Neural cell (in vitro differentiated cells): Measurements from ENCODE around the gene CASP2. TPM values are rescaled to one million over a fixed set of nuclear protein-coding genes. Genes with fewer than 3 reads are reported as not detected.

Source experiments
- H2AFZ ChIP-seq: fragments of 200-600, 300-800 bp; sonication (generic), shearing (Covaris generic); 2 replicates; pipeline ENCODE4 v1.6.0; 2014; ENCODE audit warnings: low read depth, mild to moderate bottlenecking, antibody characterized with exemption, low read length, moderate library complexity
- H3F3A ChIP-seq: fragments of 200-600 bp; shearing (Covaris generic); 2 replicates; pipeline ENCODE4 v1.6.1; 2016; ENCODE audit warnings: mild to moderate bottlenecking, moderate library complexity, mixed read lengths, antibody characterized with exemption, low read length; ENCODE audit not compliant: insufficient read depth, poor library complexity, severe bottlenecking
- H3K27ac ChIP-seq: fragments of 200-600, 300-800 bp; sonication (generic), shearing (Covaris generic); 2 replicates; pipeline ENCODE4 v1.5.1; 2014; ENCODE audit warnings: mild to moderate bottlenecking, low read length, moderate library complexity
- H3K27me3 ChIP-seq: fragments of 300-800, 200-600 bp; sonication (generic), shearing (Covaris generic); 2 replicates; pipeline ENCODE4 v1.6.0; 2014; ENCODE audit warnings: mild to moderate bottlenecking, low read depth, low read length, moderate library complexity; ENCODE audit not compliant: insufficient read depth
- H3K36me3 ChIP-seq: fragments of 300-800, 200-600 bp; sonication (generic), shearing (Covaris generic); 2 replicates; pipeline ENCODE4 v1.5.1; 2014; ENCODE audit warnings: mild to moderate bottlenecking, antibody characterized with exemption, low read length, moderate library complexity; ENCODE audit not compliant: insufficient read depth
- H3K4me2 ChIP-seq: fragments of 300-800, 200-600 bp; sonication (generic), shearing (Covaris generic); 2 replicates; pipeline ENCODE4 v1.6.0; 2014; ENCODE audit warnings: mild to moderate bottlenecking, low read length
- H3K4me3 ChIP-seq: fragments of 300-800, 200-600 bp; sonication (generic), shearing (Covaris generic); 2 replicates; pipeline ENCODE4 v1.5.1; 2014; ENCODE audit warnings: mild to moderate bottlenecking, low read length, moderate library complexity
- H3K79me2 ChIP-seq: fragments of 200-600 bp; shearing (Covaris generic); replicated peaks from 2 replicates; pipeline ENCODE4 v1.6.0; 2014; ENCODE audit warnings: mild to moderate bottlenecking, low read length, moderate library complexity; ENCODE audit not compliant: insufficient read depth
- H3K9ac ChIP-seq: fragments of 300-800, 200-600 bp; sonication (generic), shearing (Covaris generic); 2 replicates; pipeline ENCODE4 v1.6.1; 2016; ENCODE audit warnings: mild to moderate bottlenecking, low read length, mixed read lengths
- H3K9me2 ChIP-seq: fragments of 200-600 bp; shearing (Covaris generic); 2 replicates; pipeline ENCODE4 v1.6.1; 2016; ENCODE audit warnings: mild to moderate bottlenecking, low read length, mixed read lengths; ENCODE audit not compliant: insufficient read depth
- H3K9me3 ChIP-seq: fragments of 200-600, 300-800 bp; sonication (generic), shearing (Covaris generic); 2 replicates; pipeline ENCODE4 v1.6.1; 2016; ENCODE audit warnings: mild to moderate bottlenecking, mixed run types, low read length, moderate library complexity, mixed read lengths
- H4K20me1 ChIP-seq: fragments of 200-600 bp; shearing (Covaris generic); 2 replicates; pipeline ENCODE4 v1.6.1; 2016; ENCODE audit warnings: mild to moderate bottlenecking, mixed run types; ENCODE audit not compliant: insufficient read depth
- EP300 ChIP-seq: fragments of 450-650 bp; conservative IDR thresholded peaks from 2 replicates; pipeline ENCODE4 v1.6.1; 2014; ENCODE audit warnings: antibody characterized with exemption, mild to moderate bottlenecking, moderate library complexity; ENCODE audit not compliant: poor library complexity, severe bottlenecking
- EZH2 ChIP-seq: fragments of 200-600, 300-800 bp; shearing (Covaris generic), sonication (generic); IDR thresholded peaks from 2 replicates; pipeline ENCODE4 v1.6.1; 2014; ENCODE audit warnings: antibody characterized with exemption, low read length, borderline replicate concordance, mild to moderate bottlenecking; ENCODE audit not compliant: insufficient read depth, poor library complexity, severe bottlenecking
- MXI1 ChIP-seq: fragments of 450-650 bp; conservative IDR thresholded peaks from 2 replicates; pipeline ENCODE4 v1.6.1; 2014; ENCODE audit warnings: antibody characterized with exemption, mild to moderate bottlenecking; ENCODE audit not compliant: poor library complexity, severe bottlenecking
- POLR2AphosphoS5 ChIP-seq: IDR thresholded peaks from 2 replicates; pipeline ENCODE4 v1.6.1; 2012
- RAD21 ChIP-seq: fragments of 450-650 bp; conservative IDR thresholded peaks from 2 replicates; pipeline ENCODE4 v1.6.1; 2014; ENCODE audit warnings: antibody characterized with exemption, mild to moderate bottlenecking, moderate library complexity
- SMC3 ChIP-seq: fragments of 450-650 bp; conservative IDR thresholded peaks from 2 replicates; pipeline ENCODE4 v1.6.1; 2014; ENCODE audit warnings: antibody characterized with exemption, mild to moderate bottlenecking, moderate library complexity; ENCODE audit not compliant: poor library complexity
- TAF1 ChIP-seq: IDR thresholded peaks from 2 replicates; pipeline ENCODE4 v1.6.1; 2012; ENCODE audit warnings: low read depth
- polyA plus RNA-seq: library from polyadenylated mRNA; depleted of rRNA; stranded (reverse); fragments of >200 nt; gene quantifications from 2 replicates; pipeline ENCODE4 v1.2.3, GENCODE V29; 2014
- TF ChIP-seq, protein P1 (sequence below): IDR thresholded peaks from 2 replicates; pipeline ENCODE4 v1.6.1; 2012; ENCODE audit warnings: borderline replicate concordance
- TF ChIP-seq, protein P2 (sequence below): fragments of 450-650 bp; IDR thresholded peaks from 2 replicates; pipeline ENCODE4 v1.5.1; 2014; ENCODE audit warnings: antibody characterized with exemption, mild to moderate bottlenecking, moderate library complexity; ENCODE audit not compliant: poor library complexity, severe bottlenecking

Gene CASP2
- polyA plus RNA-seq, 1 donor from 2014 or later: 9.0 TPM

DNA sequence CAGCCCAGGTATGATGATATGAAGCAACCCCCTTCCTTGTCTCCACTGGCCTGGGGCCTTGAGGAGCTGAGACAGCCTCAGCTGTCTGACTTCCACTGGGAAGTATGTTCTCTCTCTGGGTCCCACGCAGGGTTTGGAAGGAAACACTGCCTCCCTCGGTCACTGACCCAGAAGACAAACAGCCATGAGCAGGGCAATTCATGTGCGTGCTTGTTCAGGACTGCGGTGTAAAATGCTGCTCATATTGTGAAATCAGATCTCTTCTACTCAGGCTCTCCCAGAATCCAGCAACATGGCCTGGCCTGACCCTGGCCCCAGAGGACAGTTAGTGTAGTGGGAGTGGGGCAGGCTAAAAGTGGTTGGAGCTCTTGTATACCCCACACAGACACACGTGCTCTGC, 30.5 kb downstream of the CASP2 start:
- Histone ChIP-seq H3K4me2 (no peak overlapping the region), H3K27me3 (no peaks in the 10 kb centered on the region), H4K20me1 (no peaks in the 10 kb centered on the region), H3K9me3 (no peaks in the 10 kb centered on the region), H2AFZ (no peak overlapping the region), H3K9ac (no peak overlapping the region), H3K4me3 (no peak overlapping the region), H3K27ac (no peak overlapping the region), H3K36me3 (no peaks in the 10 kb centered on the region), H3K9me2 (no peaks in the 10 kb centered on the region), H3K79me2 (no peaks in the 10 kb centered on the region), H3F3A (no peaks in the 10 kb centered on the region)
- TF ChIP-seq, protein P1, sequence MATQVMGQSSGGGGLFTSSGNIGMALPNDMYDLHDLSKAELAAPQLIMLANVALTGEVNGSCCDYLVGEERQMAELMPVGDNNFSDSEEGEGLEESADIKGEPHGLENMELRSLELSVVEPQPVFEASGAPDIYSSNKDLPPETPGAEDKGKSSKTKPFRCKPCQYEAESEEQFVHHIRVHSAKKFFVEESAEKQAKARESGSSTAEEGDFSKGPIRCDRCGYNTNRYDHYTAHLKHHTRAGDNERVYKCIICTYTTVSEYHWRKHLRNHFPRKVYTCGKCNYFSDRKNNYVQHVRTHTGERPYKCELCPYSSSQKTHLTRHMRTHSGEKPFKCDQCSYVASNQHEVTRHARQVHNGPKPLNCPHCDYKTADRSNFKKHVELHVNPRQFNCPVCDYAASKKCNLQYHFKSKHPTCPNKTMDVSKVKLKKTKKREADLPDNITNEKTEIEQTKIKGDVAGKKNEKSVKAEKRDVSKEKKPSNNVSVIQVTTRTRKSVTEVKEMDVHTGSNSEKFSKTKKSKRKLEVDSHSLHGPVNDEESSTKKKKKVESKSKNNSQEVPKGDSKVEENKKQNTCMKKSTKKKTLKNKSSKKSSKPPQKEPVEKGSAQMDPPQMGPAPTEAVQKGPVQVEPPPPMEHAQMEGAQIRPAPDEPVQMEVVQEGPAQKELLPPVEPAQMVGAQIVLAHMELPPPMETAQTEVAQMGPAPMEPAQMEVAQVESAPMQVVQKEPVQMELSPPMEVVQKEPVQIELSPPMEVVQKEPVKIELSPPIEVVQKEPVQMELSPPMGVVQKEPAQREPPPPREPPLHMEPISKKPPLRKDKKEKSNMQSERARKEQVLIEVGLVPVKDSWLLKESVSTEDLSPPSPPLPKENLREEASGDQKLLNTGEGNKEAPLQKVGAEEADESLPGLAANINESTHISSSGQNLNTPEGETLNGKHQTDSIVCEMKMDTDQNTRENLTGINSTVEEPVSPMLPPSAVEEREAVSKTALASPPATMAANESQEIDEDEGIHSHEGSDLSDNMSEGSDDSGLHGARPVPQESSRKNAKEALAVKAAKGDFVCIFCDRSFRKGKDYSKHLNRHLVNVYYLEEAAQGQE: no peak
- no peak for TF ChIP-seq EP300
- no peak for TF ChIP-seq MXI1
- TF ChIP-seq, protein P2, sequence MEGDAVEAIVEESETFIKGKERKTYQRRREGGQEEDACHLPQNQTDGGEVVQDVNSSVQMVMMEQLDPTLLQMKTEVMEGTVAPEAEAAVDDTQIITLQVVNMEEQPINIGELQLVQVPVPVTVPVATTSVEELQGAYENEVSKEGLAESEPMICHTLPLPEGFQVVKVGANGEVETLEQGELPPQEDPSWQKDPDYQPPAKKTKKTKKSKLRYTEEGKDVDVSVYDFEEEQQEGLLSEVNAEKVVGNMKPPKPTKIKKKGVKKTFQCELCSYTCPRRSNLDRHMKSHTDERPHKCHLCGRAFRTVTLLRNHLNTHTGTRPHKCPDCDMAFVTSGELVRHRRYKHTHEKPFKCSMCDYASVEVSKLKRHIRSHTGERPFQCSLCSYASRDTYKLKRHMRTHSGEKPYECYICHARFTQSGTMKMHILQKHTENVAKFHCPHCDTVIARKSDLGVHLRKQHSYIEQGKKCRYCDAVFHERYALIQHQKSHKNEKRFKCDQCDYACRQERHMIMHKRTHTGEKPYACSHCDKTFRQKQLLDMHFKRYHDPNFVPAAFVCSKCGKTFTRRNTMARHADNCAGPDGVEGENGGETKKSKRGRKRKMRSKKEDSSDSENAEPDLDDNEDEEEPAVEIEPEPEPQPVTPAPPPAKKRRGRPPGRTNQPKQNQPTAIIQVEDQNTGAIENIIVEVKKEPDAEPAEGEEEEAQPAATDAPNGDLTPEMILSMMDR: no peak
- no peak for TF ChIP-seq RAD21
- no peak for TF ChIP-seq EZH2
- TF ChIP-seq SMC3: no peak
- TF ChIP-seq TAF1: no peak

DNA sequence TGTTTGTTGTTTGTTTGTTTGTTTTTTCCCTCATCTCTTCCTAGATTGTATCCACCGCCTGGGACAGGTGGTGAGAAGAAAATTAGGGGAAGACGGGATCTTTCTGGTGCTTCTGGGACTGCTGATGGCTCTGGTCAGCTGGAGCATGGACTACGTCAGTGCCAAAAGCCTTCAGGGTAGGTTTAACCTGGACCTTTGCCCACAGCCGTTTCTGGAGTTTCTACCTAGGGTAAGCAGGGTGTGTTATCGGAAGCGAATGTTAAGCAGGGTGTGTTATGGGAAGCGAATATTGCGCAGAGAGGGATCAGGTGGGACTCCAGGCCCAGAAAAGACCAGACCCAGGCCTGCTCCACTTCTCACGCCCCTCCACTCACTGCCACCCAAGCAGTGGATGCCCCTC, 32.5 kb downstream of the CASP2 start:
- no peak overlapping the region for H3K27ac ChIP-seq

More for the DNA sequence above, 32.5 kb downstream of the CASP2 start:
- Histone ChIP-seq H2AFZ (no peak overlapping the region), H3F3A (no peaks in the 10 kb centered on the region), H4K20me1 (no peaks in the 10 kb centered on the region), H3K9me3 (no peaks in the 10 kb centered on the region), H3K36me3 (no peaks in the 10 kb centered on the region), H3K27me3 (no peaks in the 10 kb centered on the region), H3K9me2 (no peaks in the 10 kb centered on the region), H3K9ac (no peak overlapping the region), H3K4me2 (no peak overlapping the region), H3K79me2 (no peaks in the 10 kb centered on the region), H3K4me3 (no peak overlapping the region)
- TF ChIP-seq EZH2 (no peak), MXI1 (no peak), EP300 (no peak), POLR2AphosphoS5 (no peak), RAD21 (no peak), TAF1 (no peak), SMC3 (no peak)
- TF ChIP-seq, protein P2: no peak
- TF ChIP-seq, protein P1: no peak
